Activated CD4-positive, alpha-beta T cell treated with anti-CD3 and anti-CD28 coated beads, Interleukin-2, amount 10 ng/mL, durations not matched to agents 7 days and 5 days (primary cell): ENCODE measurements around the gene RNF4. TPM values are rescaled to one million over a fixed set of nuclear protein-coding genes. Genes with fewer than 3 reads are reported as not detected.

ENCODE experiments used
- CTCF ChIA-PET: fragments of 350-600 bp; sonication (Branson Sonifier 250); formaldehyde crosslinking; loops from one replicate; lab custom pipeline; 2021; ENCODE audit warnings: antibody characterized with exemption; lab: Charles Lee
- POLR2A ChIA-PET: fragments of 350-600 bp; sonication (Branson Sonifier 250); formaldehyde crosslinking; loops from one replicate; lab custom pipeline; 2021; ENCODE audit warnings: antibody characterized with exemption; lab: Charles Lee
- DNase-seq: peaks from one replicate; pipeline ENCODE4 v3.0.0-alpha.2; 2020
- H3K27ac Mint-ChIP-seq: one replicate; pipeline ENCODE4 v1.8.0; 2021; ENCODE audit warnings: mild to moderate bottlenecking, moderate library complexity, mixed read lengths
- H3K27me3 Mint-ChIP-seq: one replicate; pipeline ENCODE4 v1.8.0; 2021; ENCODE audit warnings: mixed read lengths
- H3K36me3 Mint-ChIP-seq: one replicate; pipeline ENCODE4 v1.8.0; 2021; ENCODE audit warnings: low read depth, mixed read lengths
- H3K4me1 Mint-ChIP-seq: one replicate; pipeline ENCODE4 v1.8.0; 2021; ENCODE audit warnings: mixed read lengths
- H3K4me3 Mint-ChIP-seq: one replicate; pipeline ENCODE4 v1.8.0; 2021; ENCODE audit warnings: mild to moderate bottlenecking, moderate library complexity, mixed read lengths
- H3K9me3 Mint-ChIP-seq: one replicate; pipeline ENCODE4 v1.8.0; 2021; ENCODE audit warnings: mixed read lengths
- total RNA-seq, 2 experiments: library from RNA; stranded (reverse); gene quantifications; one replicate each; pipeline ENCODE4 v1.2.3, GENCODE V29; 2021

Gene RNF4
- total RNA-seq, 2 experiments from 2014 or later, result 96.2 to 102 TPM

- no peak for DNase-seq
- CTCF ChIA-PET, result interaction anchor here (1.0 to 3.5 kb wide), 12 partner anchors 12 to 223 kb away, joined by 3 to 22 read pairs (median 6); partner anchors contain the start of gene RNF4
- no peak overlapping the region for H3K27ac Mint-ChIP-seq
- H3K4me3 Mint-ChIP-seq, result no peak overlapping the region
- POLR2A ChIA-PET, result no interaction called here
- no peaks in the 10 kb centered on the region for H3K36me3 Mint-ChIP-seq
- no peaks in the 10 kb centered on the region for H3K27me3 Mint-ChIP-seq
- H3K4me1 Mint-ChIP-seq, result peaks cover 3% of the 10 kb centered on the region
- H3K9me3 Mint-ChIP-seq, result no peaks in the 10 kb centered on the region
Measured at GRCh38 chr4:2442175-2442993, 26.5 kb upstream of the RNF4 start.

- H3K36me3 Mint-ChIP-seq, result no peaks in the 10 kb centered on the region
- no peaks in the 10 kb centered on the region for H3K27me3 Mint-ChIP-seq
- no peak for DNase-seq
- H3K9me3 Mint-ChIP-seq, result no peaks in the 10 kb centered on the region
- POLR2A ChIA-PET, result no interaction called here
- CTCF ChIA-PET, result interaction anchor here (1.9 to 3.5 kb wide), 5 partner anchors 18 to 224 kb away, joined by 5 to 22 read pairs (median 11); partner anchors contain the start of gene RNF4
- no peak overlapping the region for H3K4me3 Mint-ChIP-seq
- H3K4me1 Mint-ChIP-seq, result peaks cover 3% of the 10 kb centered on the region
- H3K27ac Mint-ChIP-seq, result no peak overlapping the region
Measured at GRCh38 chr4:2443061-2443730, 25.7 kb upstream of the RNF4 start.

GRCh38 chr4:2443956-2444740, 24.8 kb upstream of the RNF4 start:
- Mint-ChIP-seq H3K9me3 (no peaks in the 10 kb centered on the region), H3K27ac (no peak overlapping the region), H3K27me3 (no peaks in the 10 kb centered on the region), H3K36me3 (no peaks in the 10 kb centered on the region), H3K4me1 (peaks cover 3% of the 10 kb centered on the region), H3K4me3 (no peak overlapping the region)
- ChIA-PET POLR2A (no interaction called here), CTCF (interaction anchor here (1.1 to 3.5 kb wide), 5 partner anchors 18 to 225 kb away, joined by 3 to 22 read pairs (median 4); no protein-coding TSS in a partner anchor)
- DNase-seq, result no peak

- H3K27ac Mint-ChIP-seq, result no peak overlapping the region
- H3K9me3 Mint-ChIP-seq, result no peaks in the 10 kb centered on the region
- ChIA-PET POLR2A (no interaction called here), CTCF (interaction anchor here (1.1 to 2.2 kb wide), 4 partner anchors 17 to 201 kb away, joined by 3 to 9 read pairs (median 4); no protein-coding TSS in a partner anchor)
- no peak for DNase-seq
- no peak overlapping the region for H3K4me3 Mint-ChIP-seq
- H3K27me3 Mint-ChIP-seq, result no peaks in the 10 kb centered on the region
- peaks cover 3% of the 10 kb centered on the region for H3K4me1 Mint-ChIP-seq
- no peaks in the 10 kb centered on the region for H3K36me3 Mint-ChIP-seq
Measured at GRCh38 chr4:2445130-2445529, 23.8 kb upstream of the RNF4 start.

GRCh38 chr4:2445571-2445970, 23.3 kb upstream of the RNF4 start:
- Mint-ChIP-seq H3K27me3 (no peaks in the 10 kb centered on the region), H3K4me3 (no peak overlapping the region), H3K9me3 (no peaks in the 10 kb centered on the region), H3K27ac (no peak overlapping the region), H3K36me3 (no peaks in the 10 kb centered on the region), H3K4me1 (peaks cover 3% of the 10 kb centered on the region)
- CTCF ChIA-PET, result interaction anchor here (0.6 to 2.2 kb wide), 2 partner anchors 16 to 697 kb away, joined by 3 to 9 read pairs; no protein-coding TSS in a partner anchor
- no peak for DNase-seq
- POLR2A ChIA-PET, result no interaction called here

GRCh38 chr4:2446656-2447564, 22.0 kb upstream of the RNF4 start:
- H3K36me3 Mint-ChIP-seq, result no peaks in the 10 kb centered on the region
- DNase-seq, result no peak
- ChIA-PET POLR2A (no interaction called here), CTCF (no interaction called here)
- no peak overlapping the region for H3K4me3 Mint-ChIP-seq
- no peaks in the 10 kb centered on the region for H3K4me1 Mint-ChIP-seq
- H3K27me3 Mint-ChIP-seq, result no peaks in the 10 kb centered on the region
- no peaks in the 10 kb centered on the region for H3K9me3 Mint-ChIP-seq
- H3K27ac Mint-ChIP-seq, result no peak overlapping the region

GRCh38 chr4:2448589-2448988, 20.3 kb upstream of the RNF4 start:
- Mint-ChIP-seq H3K4me1 (no peaks in the 10 kb centered on the region), H3K27me3 (no peaks in the 10 kb centered on the region), H3K9me3 (no peaks in the 10 kb centered on the region), H3K27ac (no peak overlapping the region), H3K4me3 (no peak overlapping the region), H3K36me3 (no peaks in the 10 kb centered on the region)
- POLR2A ChIA-PET, result no interaction called here
- DNase-seq, result no peak
- CTCF ChIA-PET, result interaction anchor here (1.2 kb wide), 1 partner anchor 14 kb away, joined by 3 read pairs; no protein-coding TSS in a partner anchor

GRCh38 chr4:2449051-2449450, 19.9 kb upstream of the RNF4 start:
- no peaks in the 10 kb centered on the region for H3K27me3 Mint-ChIP-seq
- CTCF ChIA-PET, result interaction anchor here (1.2 kb wide), 1 partner anchor 13 kb away, joined by 3 read pairs; no protein-coding TSS in a partner anchor
- no peak overlapping the region for H3K4me3 Mint-ChIP-seq
- no peaks in the 10 kb centered on the region for H3K4me1 Mint-ChIP-seq
- H3K27ac Mint-ChIP-seq, result no peak overlapping the region
- POLR2A ChIA-PET, result no interaction called here
- no peaks in the 10 kb centered on the region for H3K36me3 Mint-ChIP-seq
- DNase-seq, result no peak
- no peaks in the 10 kb centered on the region for H3K9me3 Mint-ChIP-seq

GRCh38 chr4:2449511-2450392, 19.2 kb upstream of the RNF4 start:
- H3K36me3 Mint-ChIP-seq, result no peaks in the 10 kb centered on the region
- ChIA-PET CTCF (interaction anchor here (0.9 to 1.2 kb wide), 3 partner anchors 9 to 28 kb away, joined by 3 to 5 read pairs (median 3); no protein-coding TSS in a partner anchor), POLR2A (no interaction called here)
- no peaks in the 10 kb centered on the region for H3K27me3 Mint-ChIP-seq
- H3K9me3 Mint-ChIP-seq, result no peaks in the 10 kb centered on the region
- no peak for DNase-seq
- no peak overlapping the region for H3K27ac Mint-ChIP-seq
- no peaks in the 10 kb centered on the region for H3K4me1 Mint-ChIP-seq
- no peak overlapping the region for H3K4me3 Mint-ChIP-seq

GRCh38 chr4:2450394-2451035, 18.4 kb upstream of the RNF4 start:
- no peaks in the 10 kb centered on the region for H3K36me3 Mint-ChIP-seq
- DNase-seq, result no peak
- H3K9me3 Mint-ChIP-seq, result no peaks in the 10 kb centered on the region
- H3K4me1 Mint-ChIP-seq, result no peaks in the 10 kb centered on the region
- no peak overlapping the region for H3K4me3 Mint-ChIP-seq
- POLR2A ChIA-PET, result no interaction called here
- H3K27me3 Mint-ChIP-seq, result no peaks in the 10 kb centered on the region
- CTCF ChIA-PET, result interaction anchor here (0.9 to 1.1 kb wide), 2 partner anchors 10 to 28 kb away, joined by 3 to 5 read pairs; no protein-coding TSS in a partner anchor
- H3K27ac Mint-ChIP-seq, result no peak overlapping the region
